Calu3 (cell line): ENCODE measurements around the gene LIMS3. TPM values are rescaled to one million over a fixed set of nuclear protein-coding genes. Genes with fewer than 3 reads are reported as not detected.
"Not testable (repeated sequence)": the region's sequence is repeated elsewhere in the genome, so short reads cannot be mapped to it uniquely, and the experiment has no call there.

Experiments
- BruUV-seq: library from RNA; stranded (reverse); fragments of 400-500 nt; replicated peaks from 2 replicates; lab custom pipeline; 2021; lab: Mats Ljungman, UMichigan
- CTCF ChIA-PET: fragments of 300-600 bp; sonication (Branson Sonifier 250); formaldehyde crosslinking; loops from one replicate; lab custom pipeline; 2022; ENCODE audit warnings: antibody characterized with exemption; lab: Charles Lee
- DNase-seq: peaks from one replicate; pipeline ENCODE4 v3.0.0; 2022
- H3K27ac Mint-ChIP-seq: one replicate; pipeline ENCODE4 v1.8.0; 2022; ENCODE audit warnings: mixed read lengths; ENCODE audit not compliant: unreplicated experiment
- H3K27me3 Mint-ChIP-seq: one replicate; pipeline ENCODE4 v1.8.0; 2022; ENCODE audit warnings: mixed read lengths; ENCODE audit not compliant: unreplicated experiment
- H3K36me3 Mint-ChIP-seq: one replicate; pipeline ENCODE4 v1.8.0; 2022; ENCODE audit warnings: mild to moderate bottlenecking, moderate library complexity, mixed read lengths; ENCODE audit not compliant: insufficient read depth, unreplicated experiment
- H3K4me1 Mint-ChIP-seq: one replicate; pipeline ENCODE4 v1.8.0; 2022; ENCODE audit warnings: mild to moderate bottlenecking, low read depth, mixed read lengths; ENCODE audit not compliant: unreplicated experiment
- H3K4me3 Mint-ChIP-seq: one replicate; pipeline ENCODE4 v1.8.0; 2022; ENCODE audit warnings: mild to moderate bottlenecking, low read depth, moderate library complexity, mixed read lengths; ENCODE audit not compliant: unreplicated experiment
- H3K9me3 Mint-ChIP-seq: one replicate; pipeline ENCODE4 v1.8.0; 2022; ENCODE audit warnings: low read depth, mixed read lengths; ENCODE audit not compliant: unreplicated experiment
- intact Hi-C: fragments of 100-400 bp; cut with micrococcal nuclease; formaldehyde crosslinking; loops from one replicate; pipeline ENCODE4 v1.10.0; 2022; ENCODE audit not compliant: unreplicated experiment
- total RNA-seq: library from RNA; stranded (reverse); gene quantifications from 2 replicates; pipeline ENCODE4 v1.2.3, GENCODE V29; 2022

LIMS3 gene
- total RNA-seq, 1 experiment from 2014 or later = not detected

GRCh38 chr2:109963942-109964341 is 65.5 kb downstream of the LIMS3 start:
- H3K36me3 Mint-ChIP-seq, intact Hi-C loops, H3K4me3 Mint-ChIP-seq, DNase-seq, H3K27ac Mint-ChIP-seq, H3K9me3 Mint-ChIP-seq, H3K4me1 Mint-ChIP-seq, BruUV-seq, CTCF ChIA-PET, H3K27me3 Mint-ChIP-seq: not testable (repeated sequence)

GRCh38 chr2:109965482-109965881 is 67.0 kb downstream of the LIMS3 start:
- H3K9me3 Mint-ChIP-seq, intact Hi-C loops, BruUV-seq, DNase-seq, H3K36me3 Mint-ChIP-seq, H3K27me3 Mint-ChIP-seq, H3K4me3 Mint-ChIP-seq, H3K4me1 Mint-ChIP-seq, CTCF ChIA-PET, H3K27ac Mint-ChIP-seq: not testable (repeated sequence)

GRCh38 chr2:109966107-109966736 is 67.7 kb downstream of the LIMS3 start:
- BruUV-seq, intact Hi-C loops, H3K27me3 Mint-ChIP-seq, H3K36me3 Mint-ChIP-seq, CTCF ChIA-PET, H3K9me3 Mint-ChIP-seq, H3K27ac Mint-ChIP-seq, H3K4me3 Mint-ChIP-seq, H3K4me1 Mint-ChIP-seq, DNase-seq: not testable (repeated sequence)

GRCh38 chr2:109966858-109967257 is 68.4 kb downstream of the LIMS3 start:
- BruUV-seq = not testable (repeated sequence)

GRCh38 chr2:109969864-109970263 is 71.4 kb downstream of the LIMS3 start:
- CTCF ChIA-PET, H3K4me1 Mint-ChIP-seq: not testable (repeated sequence)

More at GRCh38 chr2:109966858-109967257, 68.4 kb downstream of the LIMS3 start:
- intact Hi-C loops, H3K27me3 Mint-ChIP-seq, CTCF ChIA-PET, H3K27ac Mint-ChIP-seq, DNase-seq, H3K9me3 Mint-ChIP-seq, H3K4me1 Mint-ChIP-seq, H3K4me3 Mint-ChIP-seq, H3K36me3 Mint-ChIP-seq: not testable (repeated sequence)

GRCh38 chr2:109971710-109972109 is 73.2 kb downstream of the LIMS3 start:
- H3K4me1 Mint-ChIP-seq, H3K9me3 Mint-ChIP-seq, H3K36me3 Mint-ChIP-seq, intact Hi-C loops, H3K27ac Mint-ChIP-seq, BruUV-seq, H3K4me3 Mint-ChIP-seq, CTCF ChIA-PET, DNase-seq, H3K27me3 Mint-ChIP-seq: not testable (repeated sequence)

More at GRCh38 chr2:109969864-109970263, 71.4 kb downstream of the LIMS3 start:
- BruUV-seq, intact Hi-C loops, H3K9me3 Mint-ChIP-seq, H3K4me3 Mint-ChIP-seq, H3K27ac Mint-ChIP-seq, H3K36me3 Mint-ChIP-seq, H3K27me3 Mint-ChIP-seq, DNase-seq: not testable (repeated sequence)

Other genes with a start within 250 kb of the LIMS3 start
- 19.8 and 22.9 TPM in 2 replicates for gene RGPD5, start 104.4 kb upstream of the LIMS3 start, total RNA-seq
- 51.5 and 72.6 TPM in 2 replicates for gene MALL, start 217.1 kb downstream of the LIMS3 start, total RNA-seq